GM19438 (cell line): ENCODE results near the gene DNAJC27.

ENCODE experiments used
- ATAC-seq: cut with Tn5 transposase; IDR thresholded peaks from one replicate; pipeline ENCODE4 v1.9.1; 2021; ENCODE audit warnings: low read depth; ENCODE audit not compliant: unreplicated experiment

The DNAJC27 gene

GRCh38 chr2:24910245-24910644 is 61.5 kb downstream of the DNAJC27 start:
- ATAC-seq: no peak

- no peak for ATAC-seq
Observed at GRCh38 chr2:24909555-24910177, 62.1 kb downstream of the DNAJC27 start.

DNA sequence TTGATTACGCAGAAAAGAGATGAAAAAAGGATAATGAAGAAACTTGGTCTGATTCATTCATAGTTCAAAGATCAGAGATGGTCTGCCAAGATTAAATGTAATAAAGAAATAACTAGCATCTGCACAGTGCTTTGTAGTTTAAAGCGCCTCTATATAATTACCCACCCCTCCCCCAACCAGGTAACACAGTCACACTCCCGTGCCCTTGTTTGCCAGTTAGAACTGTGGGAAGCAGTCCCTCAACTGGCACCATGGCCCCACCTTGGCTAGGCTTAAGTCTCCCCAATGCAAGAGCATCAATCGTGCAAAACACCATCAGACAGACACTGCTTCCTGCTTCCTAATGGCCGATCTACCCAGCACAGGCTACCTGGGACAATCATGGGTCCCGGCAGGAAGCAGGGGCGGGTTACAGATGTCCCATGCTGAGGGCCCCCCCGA is 63.3 kb downstream of the DNAJC27 start:
- ATAC-seq: no peak

DNA sequence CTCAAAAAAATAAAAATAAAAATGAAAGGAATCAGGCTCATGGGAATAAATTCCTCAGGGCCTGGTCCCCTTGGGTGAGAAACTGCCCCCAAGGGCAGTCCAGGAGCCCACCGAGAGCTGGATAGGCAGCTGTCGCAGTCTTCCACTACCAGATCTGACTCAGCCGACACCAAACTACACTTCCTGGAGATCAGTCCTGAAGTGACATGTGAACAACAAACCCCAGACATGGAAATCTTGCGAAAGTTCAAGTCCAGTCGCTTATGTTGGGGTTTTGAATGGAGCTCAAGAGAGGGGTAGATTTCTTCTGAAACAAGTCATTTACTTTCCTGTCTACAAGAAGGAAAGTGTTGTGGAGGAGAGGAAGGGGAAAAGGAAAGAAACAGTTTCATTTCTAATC is 64.6 kb downstream of the DNAJC27 start:
- no peak for ATAC-seq

DNA sequence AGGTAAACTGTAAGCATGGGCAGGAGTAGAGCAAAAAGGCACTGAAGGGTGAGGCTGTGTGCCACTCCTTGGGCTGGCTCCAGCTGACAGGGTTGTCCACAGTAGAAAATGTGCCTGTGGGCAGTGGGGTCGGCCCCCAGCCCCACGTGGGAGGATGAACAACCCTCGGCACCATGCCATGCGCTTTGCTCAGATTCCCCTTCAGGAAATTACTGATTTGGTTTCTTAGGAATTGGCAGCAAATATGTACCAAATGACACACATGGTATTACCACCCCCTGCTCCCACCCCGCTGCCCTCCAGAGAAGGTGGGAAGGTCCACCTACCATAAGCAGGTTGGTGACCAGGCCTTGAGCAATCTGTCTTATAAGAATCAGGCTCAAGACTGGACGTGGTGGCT is 65.3 kb downstream of the DNAJC27 start:
- no peak for ATAC-seq

DNA sequence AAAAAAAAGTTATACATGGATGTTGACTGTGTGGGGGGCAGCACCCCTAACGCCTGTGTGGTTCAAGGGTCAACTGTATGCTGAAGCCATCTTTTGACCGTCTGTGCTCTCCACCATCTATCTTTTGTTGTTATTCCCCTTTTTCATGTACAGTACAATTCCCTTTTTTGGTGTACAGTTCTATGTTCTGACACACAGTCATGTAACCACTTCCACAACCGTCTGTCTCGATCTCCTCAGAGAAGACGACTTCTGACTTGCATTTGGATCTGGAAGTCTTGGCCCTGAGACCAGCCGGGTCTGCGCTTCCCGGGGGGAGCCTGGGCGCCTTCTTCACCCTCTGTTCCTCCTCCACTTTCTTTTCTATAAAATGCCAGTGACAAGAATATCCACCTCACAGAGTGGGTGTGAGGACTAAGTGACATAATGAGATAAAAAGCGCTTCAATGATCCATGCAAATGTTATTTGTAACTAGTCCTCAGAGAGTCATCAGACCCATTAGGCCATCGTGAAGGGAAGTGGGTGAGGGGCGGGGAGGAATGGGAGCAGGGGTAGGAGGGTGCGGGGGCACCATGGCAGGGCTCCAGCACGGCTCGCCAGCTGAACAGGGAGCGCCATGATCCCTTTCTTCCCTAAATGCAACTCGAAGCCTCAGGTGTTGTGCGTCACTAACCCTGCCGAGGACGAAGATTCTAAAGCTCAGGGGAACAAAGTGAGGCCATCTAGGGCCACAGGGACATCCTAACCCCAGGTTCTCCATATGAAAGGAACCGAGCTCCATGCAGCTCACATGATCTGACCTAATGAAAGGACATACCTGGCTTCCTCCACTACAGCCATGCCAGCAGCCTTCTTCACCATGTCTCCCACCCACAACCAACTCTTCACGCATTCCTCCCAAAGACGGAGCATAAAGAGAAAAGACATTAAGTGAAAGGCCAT is 68.3 kb downstream of the DNAJC27 start:
- ATAC-seq: no peak

DNA sequence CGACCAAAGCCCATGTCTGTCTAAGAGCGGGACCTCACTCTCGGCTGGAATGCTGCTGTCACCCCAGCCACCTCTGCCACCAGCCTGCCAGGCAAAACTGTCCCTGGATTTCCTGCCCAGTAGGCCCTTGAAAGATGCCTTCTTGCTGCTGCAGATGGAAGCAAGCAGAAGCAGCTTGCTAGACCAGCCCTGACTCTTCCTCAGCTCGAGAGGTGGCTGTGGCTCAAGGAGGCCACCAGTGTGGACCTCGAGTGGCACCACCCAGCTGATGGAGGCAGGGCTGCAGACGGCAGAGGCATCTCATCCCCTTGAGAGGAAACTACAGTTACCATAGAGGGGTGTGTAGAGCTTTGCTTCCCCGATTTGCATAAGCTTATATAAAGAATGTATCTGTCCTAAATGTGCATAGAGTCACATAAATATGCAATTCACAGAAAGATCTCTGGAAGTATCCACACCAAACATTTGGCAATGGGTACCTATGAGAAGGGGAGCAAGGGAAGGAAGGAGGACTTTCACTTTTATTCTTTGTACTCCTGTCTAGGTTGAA is 72.3 kb downstream of the DNAJC27 start:
- no peak for ATAC-seq

- ATAC-seq: no peak
Observed at GRCh38 chr2:24898122-24899109, 73.3 kb downstream of the DNAJC27 start.

DNA sequence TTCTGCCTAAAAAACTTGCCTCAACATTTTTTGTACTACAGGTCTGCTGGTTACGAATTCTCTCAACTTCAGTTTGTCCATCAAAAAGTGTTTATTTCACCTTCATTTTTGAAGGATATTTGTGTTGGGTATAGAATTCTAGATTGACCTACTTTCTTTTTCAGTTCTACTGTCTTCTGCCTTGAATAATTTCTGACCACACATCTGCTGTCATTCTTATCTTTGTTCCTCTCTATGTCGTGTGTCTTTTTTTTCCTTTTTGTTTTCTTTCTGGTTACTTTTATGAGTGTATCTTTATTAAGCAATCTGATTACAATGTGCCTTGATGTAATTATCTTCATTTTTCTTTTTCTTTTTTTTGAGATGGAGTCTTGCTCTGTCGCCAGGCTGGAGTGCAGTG is 77.0 kb downstream of the DNAJC27 start:
- ATAC-seq: no peak

DNA sequence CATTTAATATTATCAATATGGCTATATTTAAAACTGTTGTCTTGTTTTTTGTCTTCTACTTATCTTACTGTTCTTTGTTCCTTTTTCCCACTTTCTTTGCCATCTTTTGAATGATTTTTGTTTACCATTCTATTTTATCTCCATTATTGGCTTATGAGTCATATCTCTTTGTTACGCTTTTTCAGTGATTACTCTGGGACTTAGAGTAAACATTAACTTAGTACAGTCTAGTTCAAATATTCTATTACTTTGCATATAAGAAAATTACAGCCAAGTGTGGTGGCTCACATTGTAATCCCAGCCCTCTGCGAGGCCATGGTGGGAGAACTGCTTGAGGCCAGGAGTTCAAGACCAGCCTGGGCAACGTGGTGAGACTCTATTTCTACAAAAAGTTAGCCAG is 77.8 kb downstream of the DNAJC27 start:
- no peak for ATAC-seq
